GM20431 (cell line): ENCODE data around the gene ZNF45.
"Not testable (repeated sequence)": the region's sequence is repeated elsewhere in the genome, so short reads cannot be mapped to it uniquely, and the experiment has no call there.

Source experiments
- in situ Hi-C: fragments of 300-500 bp; cut with MseI, MboI; formaldehyde crosslinking; loops from one replicate; pipeline ENCODE4 v1.15.0; 2020; ENCODE audit warnings: low sequenced_read_pairs; ENCODE audit not compliant: unreplicated experiment

The ZNF45 gene

GRCh38 chr19:43914051-43914450 is 21.0 kb downstream of the ZNF45 start:
- in situ Hi-C loops: no loop called here

DNA sequence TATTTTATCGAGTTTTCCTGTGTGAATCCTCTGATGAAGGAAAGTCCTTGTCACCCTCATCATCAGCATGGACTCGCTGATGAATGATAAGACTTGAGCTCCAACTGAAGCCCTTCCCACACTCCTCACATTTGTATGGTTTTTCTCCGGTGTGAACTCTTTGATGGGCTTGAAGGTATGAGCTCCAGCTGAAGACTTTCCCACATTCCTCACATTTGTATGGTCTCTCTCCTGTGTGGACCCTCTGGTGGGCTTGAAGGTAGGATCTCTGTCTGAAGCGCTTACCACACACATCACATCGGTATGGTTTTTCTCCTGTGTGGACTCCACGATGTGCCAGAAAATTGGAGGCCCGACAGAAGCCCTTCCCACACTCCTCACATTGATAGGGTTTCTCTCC is 21.7 kb downstream of the ZNF45 start:
- in situ Hi-C loops: no loop called here

DNA sequence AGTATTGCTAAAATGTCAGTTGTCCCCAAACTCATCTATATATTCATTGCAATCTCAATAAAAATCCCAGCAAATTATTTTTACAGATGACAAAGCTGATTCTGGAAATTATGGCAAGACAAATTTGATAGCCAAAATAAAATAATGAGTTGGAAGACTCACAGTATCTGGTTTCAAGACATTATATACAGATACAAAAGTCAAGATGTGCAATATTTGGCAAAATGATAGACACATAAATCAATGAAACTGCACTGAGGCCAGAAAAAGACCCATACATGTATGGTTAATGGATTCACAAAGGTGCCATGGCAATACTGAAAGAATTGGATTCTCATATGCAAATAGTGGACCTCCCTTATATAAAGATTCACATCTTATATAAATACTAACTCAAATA is 24.2 kb downstream of the ZNF45 start:
- in situ Hi-C loops: no loop called here

DNA sequence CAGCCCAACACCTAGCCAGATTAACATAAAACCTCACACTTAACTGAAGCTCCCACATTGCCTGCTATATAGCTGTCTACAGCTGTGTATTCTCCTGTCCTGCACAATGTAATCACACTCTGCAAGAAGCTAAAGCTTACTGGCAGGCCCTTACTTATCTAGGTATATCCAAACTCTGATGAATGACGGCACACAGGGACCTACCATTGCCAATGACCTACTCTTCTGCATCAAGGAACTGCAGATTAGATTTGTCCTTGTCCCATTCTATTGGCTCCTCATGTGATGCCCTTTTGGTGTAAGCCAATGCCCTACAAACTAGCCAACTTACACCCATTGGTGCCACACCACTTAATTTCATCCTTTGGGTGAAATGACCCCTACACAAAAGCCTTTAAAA is 26.4 kb downstream of the ZNF45 start:
- in situ Hi-C loops: no loop called here

- in situ Hi-C loops: no loop called here
These were observed 28.3 kb downstream of the ZNF45 start for GRCh38 chr19:43906774-43907173.

GRCh38 chr19:43905897-43906296 is 29.2 kb downstream of the ZNF45 start:
- in situ Hi-C loops: no loop called here

GRCh38 chr19:43902399-43902798 is 32.7 kb downstream of the ZNF45 start:
- in situ Hi-C loops: no loop called here

- in situ Hi-C loops: no loop called here
These were observed 33.4 kb downstream of the ZNF45 start for GRCh38 chr19:43901395-43902390.

DNA sequence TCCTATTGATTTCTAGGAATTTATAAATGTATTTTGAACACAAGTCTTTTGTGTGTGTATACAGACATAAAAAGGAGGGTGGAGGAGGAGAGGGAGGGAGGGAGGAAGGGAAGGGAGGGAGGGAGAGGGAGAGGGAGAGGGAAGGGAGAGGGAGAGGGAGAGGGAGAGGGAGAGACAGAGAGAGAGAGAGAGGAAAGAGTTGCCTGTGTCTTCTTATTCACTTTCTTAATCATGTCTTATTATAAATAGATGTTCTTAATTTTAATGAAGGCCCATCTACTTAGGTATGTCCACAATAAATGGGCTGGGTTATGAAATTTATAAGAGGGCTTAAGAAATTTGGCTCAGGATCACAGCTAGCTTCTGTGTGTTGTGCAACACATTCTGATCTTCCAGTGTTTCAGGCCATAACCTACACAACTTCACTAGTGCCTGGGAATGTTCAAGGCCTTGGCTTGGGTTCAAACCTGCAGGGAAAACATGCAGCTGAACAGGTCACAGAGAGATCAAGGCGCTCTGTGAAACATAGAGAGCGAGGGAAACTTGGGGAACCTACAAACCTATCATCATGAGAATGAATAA is 39.3 kb downstream of the ZNF45 start:
- in situ Hi-C loops: no loop called here

GRCh38 chr19:43883864-43884263 is 51.2 kb downstream of the ZNF45 start, which contains the start of gene ZNF404:
ZNF404 (minus strand) TSS chr19:43883964.
- in situ Hi-C loops: no loop called here

DNA sequence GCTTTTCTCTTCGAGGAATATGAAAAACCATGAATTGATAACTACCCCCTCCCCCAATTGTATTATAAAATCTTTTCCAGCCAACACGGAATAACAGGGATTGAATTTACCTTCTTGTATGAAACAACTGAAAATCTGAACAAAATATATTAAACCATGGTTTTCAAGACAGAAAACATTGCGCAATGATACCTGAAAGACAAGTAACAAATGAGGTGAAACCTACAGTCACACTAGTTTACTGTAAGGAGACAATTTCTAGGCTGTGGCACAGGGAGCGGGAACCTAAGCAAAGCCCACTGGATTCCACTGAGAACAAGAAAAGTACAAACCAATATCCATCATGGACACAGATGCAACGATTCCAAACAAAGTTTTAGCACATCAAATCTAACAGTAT is 54.6 kb downstream of the ZNF45 start:
- in situ Hi-C loops: no loop called here

GRCh38 chr19:43872547-43873336 is 62.3 kb downstream of the ZNF45 start:
- in situ Hi-C loops: no loop called here

GRCh38 chr19:43866923-43867322 is 68.2 kb downstream of the ZNF45 start:
- in situ Hi-C loops: not testable (repeated sequence)
